Colon (tissue), 2 donors: ENCODE measurements around the gene GSTA4.
"Not testable (repeated sequence)": the region's sequence is repeated elsewhere in the genome, so short reads cannot be mapped to it uniquely, and the experiment has no call there.

Source experiments
- FAIRE-seq: peaks from 2 replicates; lab custom pipeline; 2012; peaks lifted over from hg19 to GRCh38; lab: Jason Lieb, UNC
- donor health status: control.
- donor health status: control.

GSTA4 gene

DNA sequence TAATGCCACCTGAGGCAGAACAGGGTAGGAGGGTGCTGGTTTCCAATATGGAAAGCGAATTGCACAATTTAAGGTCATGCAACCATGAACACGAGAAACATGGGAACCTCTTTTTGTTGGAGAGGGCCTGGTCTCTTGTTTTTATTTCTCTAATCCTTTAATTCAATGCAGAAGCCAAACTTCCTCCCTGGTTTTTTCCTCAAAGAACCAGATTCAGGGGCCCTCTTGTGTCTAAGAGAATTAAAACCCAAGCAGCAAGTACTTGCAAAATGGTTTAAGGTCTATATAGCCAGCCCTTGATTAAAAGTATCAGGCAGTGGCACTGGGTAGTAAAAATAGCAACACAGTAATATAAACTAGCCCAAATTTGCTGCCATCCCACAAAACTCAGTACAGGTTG is 19.5 kb downstream of the GSTA4 start:
- no peak for FAIRE-seq

GRCh38 chr6:52972989-52973388 is 22.1 kb downstream of the GSTA4 start:
- no peak for FAIRE-seq

DNA sequence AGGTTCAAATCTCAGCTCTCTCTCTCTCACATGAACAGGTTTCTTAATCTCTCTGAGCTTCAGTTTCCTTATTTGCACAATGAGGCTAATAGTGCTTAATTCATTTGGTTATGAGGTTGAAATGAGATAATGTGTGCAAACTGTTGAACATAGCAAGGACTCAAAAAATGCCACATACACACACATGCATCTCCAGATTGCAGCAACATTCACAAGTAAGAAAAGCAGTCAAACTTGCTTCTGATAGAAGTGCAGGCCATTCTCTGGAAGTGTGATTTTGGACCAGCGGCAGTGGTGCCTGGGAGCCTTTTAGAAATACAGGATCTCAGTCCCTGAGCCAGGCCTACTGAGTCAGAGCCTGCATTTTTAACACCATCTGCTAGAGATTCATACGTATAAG is 25.7 kb downstream of the GSTA4 start:
- FAIRE-seq = no peak

DNA sequence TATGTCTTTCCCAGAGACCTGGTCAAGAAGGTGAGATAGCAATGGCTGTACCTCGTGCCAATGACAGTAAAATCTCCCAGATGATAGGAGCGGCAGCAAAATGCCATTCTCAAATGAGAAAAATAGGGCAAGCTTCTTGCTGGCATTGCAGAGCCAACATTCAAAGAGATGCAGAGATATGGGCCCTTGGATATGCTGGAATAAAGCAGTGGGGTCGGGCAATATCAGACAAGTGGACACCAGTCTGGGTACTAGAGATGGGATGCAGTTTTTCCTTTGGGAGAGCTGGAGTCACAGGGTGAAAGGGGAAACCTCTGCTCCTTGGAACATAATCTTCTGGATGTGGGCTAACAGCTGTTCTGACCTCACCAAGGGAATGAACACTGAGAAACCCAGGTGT is 29.0 kb downstream of the GSTA4 start:
- FAIRE-seq = no peak

GRCh38 chr6:52965380-52965779 is 29.7 kb downstream of the GSTA4 start:
- no peak for FAIRE-seq

GRCh38 chr6:52964318-52964717 is 30.8 kb downstream of the GSTA4 start:
- no peak for FAIRE-seq

DNA sequence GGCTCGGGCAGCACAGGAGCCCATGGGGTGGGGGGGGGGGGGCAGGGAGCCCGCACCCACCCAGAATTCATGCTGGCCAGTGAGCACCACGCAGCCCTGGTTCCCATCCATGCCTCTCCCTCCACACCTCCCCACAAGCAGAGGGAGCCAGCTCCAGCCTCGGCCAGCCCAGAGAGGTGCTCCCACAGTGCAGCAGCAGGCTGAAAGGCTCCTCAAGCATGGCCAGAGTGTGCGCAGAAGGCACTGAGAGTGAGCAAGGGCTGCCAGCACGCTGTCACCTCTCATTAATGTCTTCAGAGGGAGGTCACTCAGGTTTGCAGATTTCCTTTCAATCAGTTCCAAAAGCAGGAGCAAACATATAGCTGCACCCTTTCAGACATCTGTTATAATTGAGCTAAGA is 32.4 kb downstream of the GSTA4 start:
- no peak for FAIRE-seq

DNA sequence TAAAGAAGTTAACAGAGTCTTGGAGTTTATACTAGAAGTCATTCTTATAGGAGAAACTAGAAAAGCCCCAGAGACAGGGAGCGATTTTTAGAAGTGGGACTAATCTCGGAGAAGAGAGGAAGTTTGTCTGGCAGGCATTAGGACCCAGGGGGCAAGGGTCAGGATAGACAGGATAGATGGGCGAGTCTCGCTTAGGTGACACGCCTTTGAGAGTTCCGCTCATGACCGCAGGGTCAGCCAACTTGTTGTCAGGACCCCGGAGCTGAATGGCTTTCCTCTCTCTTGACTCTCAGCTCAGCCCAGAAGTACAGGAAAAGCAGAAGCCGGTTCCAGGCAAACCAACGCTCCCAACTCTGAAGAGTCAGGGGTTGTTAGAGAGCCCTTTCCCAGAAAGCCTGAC is 34.1 kb downstream of the GSTA4 start:
- FAIRE-seq = not testable (repeated sequence)

- FAIRE-seq = not testable (repeated sequence)
Measured at GRCh38 chr6:52960211-52960610, 34.9 kb downstream of the GSTA4 start.

DNA sequence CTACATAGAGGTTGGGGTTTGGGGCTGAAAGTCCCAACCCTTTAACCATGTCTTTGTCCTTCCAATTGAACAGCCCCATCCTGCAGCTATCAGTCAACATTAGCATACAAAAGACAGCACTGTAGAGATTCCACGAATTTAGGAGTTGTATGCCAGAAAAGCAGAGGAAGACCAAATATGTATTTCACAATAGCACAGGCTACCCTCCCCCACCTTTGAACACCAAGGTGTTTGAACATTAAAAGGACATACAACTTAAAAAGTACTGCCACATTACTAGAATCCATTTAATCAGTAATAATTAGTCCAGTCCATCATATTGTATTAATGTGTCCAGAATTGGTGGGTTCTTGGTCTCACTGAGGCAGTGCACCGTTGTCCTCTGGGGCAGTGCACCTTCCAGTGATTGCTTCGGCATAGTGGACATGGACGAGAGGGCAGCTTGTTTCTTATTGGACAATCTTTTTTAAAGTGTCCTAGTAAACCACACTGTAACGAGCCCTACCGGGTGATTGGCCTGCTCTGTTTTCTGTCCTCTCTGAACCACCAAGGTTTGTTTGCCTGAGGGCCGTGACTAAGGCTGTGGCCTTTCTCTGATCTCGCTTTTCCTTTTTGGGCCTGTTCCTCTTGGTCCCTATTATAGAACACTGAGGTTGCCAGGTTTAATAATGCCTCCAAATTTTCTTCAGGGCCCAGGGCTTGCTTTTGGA is 36.4 kb downstream of the GSTA4 start:
- no peak for FAIRE-seq

- FAIRE-seq = no peak
Measured at GRCh38 chr6:52955871-52956270, 39.2 kb downstream of the GSTA4 start.

DNA sequence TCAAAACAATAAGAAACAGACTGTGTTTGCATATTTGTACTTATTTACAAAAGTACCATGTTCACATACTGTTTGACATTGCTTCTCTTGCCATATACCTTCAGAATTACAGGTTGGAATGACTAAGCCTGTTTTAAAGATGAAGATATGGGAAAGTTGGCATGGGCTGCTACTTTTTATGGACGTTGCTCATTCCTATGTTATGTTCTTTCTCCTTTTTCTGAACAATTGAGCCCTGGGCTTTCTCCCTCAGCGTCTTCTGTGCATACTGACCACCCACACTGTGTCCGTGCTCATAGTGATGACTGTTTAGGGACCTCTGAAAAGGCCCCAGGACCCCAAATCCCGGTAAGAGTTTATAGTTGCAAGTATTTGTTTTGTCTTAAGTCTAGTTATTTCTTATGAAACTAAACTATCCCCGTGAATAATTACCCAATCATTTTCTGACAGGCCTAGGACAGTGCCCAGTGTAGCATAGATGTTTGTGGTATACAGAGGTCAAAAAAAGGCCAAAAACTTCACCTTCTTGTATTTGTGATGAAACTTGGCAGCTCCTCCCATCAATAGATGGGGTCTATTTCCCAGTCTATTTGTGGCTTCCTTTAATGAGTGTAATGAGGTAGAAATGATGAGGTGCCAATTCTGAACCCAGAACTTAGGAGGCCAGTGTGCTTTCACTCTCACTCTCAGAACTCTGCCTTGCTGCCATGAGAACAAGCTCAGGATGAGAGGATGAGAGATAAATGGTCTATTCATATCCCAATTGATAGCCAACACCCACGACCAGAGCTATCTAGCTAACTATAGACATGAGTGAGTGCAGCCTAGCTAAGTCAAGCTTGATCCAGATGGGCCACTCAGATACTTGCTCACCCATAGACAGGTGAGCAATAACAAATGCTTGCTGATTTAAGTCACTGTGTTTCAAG is 40.9 kb downstream of the GSTA4 start:
- FAIRE-seq = no peak

- no peak for FAIRE-seq
Measured at GRCh38 chr6:52946306-52946705, 48.8 kb downstream of the GSTA4 start.

DNA sequence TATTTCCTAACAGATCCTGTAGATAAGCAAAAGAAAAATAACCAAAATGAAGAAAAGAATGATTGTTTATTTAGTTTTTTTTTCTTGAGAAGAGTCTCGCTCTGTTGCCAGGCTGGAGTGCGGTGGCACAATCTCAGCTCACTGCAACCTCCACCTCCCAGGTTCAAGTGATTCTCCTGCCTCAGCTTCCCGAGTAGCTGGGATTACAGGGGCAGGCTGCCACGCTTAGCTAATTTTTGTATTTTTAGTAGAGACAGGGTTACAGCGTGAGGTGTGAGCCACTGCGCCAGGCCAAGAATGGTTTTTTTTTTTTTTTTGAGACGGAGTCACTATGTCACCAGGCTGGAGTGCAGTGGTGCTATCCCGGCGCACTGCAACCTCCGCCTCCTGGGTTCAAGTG is 52.3 kb downstream of the GSTA4 start:
- FAIRE-seq = not testable (repeated sequence)

GRCh38 chr6:52942221-52942620 is 52.9 kb downstream of the GSTA4 start:
- FAIRE-seq = no peak

- no peak for FAIRE-seq
Measured at GRCh38 chr6:52937908-52938307, 57.2 kb downstream of the GSTA4 start.

DNA sequence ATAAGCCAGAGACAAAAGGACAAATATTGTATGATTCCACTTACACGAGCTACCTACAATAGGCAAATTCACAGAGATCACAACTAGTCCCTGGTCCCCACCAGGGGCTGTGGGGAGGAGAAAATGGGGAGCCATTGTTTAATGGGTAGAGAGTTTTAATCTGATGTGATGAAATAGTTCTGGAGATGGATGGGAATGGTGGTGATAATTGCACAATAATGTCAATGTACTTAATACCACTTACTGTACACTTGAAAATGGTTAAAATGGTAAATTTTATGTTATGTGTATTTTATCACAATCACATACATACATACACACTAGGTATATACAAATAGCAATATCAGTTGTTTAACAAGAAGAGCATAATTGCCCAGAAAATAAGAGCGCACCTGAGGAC is 61.3 kb downstream of the GSTA4 start:
- FAIRE-seq = no peak

GRCh38 chr6:52931351-52931750 is 63.7 kb downstream of the GSTA4 start:
- FAIRE-seq = no peak

DNA sequence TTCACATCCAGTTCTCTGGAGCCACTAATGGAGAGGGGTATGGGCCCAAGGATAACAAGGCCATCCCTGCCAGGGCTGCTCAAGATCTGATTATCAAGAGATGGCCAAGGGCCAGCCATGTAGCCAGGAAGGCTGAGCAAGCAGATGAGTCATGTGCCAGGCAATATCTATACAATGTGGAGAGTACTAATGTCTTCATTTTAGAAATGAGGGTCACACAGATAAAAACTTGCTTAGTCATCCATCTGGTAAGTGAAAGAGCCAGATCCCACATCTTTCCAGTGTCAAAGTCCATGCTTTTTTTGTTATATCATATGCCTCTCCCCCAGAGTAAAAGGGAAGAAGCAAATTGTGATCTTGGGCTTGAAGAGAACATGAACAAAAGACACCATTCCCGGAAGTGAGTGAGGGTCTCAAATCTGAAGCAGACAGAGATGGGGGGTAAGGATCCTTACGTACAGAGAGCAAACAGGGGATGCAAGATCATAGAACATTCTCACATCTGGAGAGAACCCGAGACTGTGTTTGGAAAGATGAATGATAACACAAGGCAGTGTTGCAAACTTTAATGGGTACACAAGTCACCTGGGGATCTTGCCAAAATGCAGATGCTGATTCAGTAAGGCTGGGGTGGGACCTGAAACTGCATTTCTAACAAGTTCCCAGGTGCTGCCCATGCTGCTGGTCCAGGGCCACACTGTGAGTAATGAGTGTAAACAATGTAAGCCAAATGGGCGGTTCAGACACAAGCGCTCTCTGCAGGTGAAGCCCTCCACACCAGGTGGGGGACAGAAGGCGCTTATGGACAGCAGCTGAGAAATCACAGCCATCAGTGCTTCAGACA is 65.5 kb downstream of the GSTA4 start:
- no peak for FAIRE-seq
